HL-60 (cell line): ENCODE measurements around the gene AQP12B.

ENCODE experiments used
- GABPA ChIP-seq: IDR thresholded peaks from 2 replicates; pipeline ENCODE4 v1.6.1; 2012; ENCODE audit warnings: low read depth
- POLR2AphosphoS5 ChIP-seq: IDR thresholded peaks from 2 replicates; pipeline ENCODE4 v1.6.1; 2012; ENCODE audit warnings: low read depth
- TF ChIP-seq, protein P1 (sequence below): IDR thresholded peaks from one replicate; pipeline ENCODE4 v1.5.1; 2011; ENCODE audit warnings: low read length, control low read depth, inconsistent platforms; ENCODE audit not compliant: insufficient read depth
- TF ChIP-seq, protein P2 (sequence below): IDR thresholded peaks from 2 replicates; pipeline ENCODE4 v1.6.1; 2012; ENCODE audit warnings: low read depth; ENCODE audit not compliant: insufficient replicate concordance

DNA sequence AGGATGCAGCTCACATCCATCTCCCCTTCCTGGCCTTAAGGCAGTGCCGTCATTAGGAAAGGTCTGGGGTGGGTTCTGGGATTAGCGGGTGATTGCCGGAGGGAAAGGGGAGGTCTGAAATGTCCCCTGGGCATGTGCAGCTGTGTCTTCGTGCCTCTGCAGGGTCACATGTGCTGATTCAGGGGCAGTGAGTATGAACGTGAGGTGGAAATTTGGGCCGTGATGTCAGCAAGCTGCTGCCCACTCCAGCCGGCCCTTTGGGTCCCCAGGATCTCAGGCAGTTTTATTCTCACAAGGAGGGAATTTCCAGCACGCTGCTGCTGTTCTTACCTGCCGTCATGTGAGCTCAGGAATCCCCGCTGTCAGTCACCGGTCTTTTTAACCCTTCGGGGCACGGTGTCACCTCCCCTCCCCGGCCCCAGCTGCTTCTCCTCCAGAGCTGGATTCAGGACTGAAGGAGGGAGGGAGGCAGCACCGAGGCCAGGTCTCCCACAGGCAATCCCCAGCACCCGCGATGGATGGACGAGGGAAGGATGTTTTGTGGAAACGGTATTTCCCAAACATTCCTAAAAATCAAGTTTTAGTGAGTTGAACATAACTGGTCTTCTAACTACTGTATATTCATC is 33.9 kb downstream of the AQP12B start:
- TF ChIP-seq, protein P1, sequence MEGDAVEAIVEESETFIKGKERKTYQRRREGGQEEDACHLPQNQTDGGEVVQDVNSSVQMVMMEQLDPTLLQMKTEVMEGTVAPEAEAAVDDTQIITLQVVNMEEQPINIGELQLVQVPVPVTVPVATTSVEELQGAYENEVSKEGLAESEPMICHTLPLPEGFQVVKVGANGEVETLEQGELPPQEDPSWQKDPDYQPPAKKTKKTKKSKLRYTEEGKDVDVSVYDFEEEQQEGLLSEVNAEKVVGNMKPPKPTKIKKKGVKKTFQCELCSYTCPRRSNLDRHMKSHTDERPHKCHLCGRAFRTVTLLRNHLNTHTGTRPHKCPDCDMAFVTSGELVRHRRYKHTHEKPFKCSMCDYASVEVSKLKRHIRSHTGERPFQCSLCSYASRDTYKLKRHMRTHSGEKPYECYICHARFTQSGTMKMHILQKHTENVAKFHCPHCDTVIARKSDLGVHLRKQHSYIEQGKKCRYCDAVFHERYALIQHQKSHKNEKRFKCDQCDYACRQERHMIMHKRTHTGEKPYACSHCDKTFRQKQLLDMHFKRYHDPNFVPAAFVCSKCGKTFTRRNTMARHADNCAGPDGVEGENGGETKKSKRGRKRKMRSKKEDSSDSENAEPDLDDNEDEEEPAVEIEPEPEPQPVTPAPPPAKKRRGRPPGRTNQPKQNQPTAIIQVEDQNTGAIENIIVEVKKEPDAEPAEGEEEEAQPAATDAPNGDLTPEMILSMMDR = no peak
- TF ChIP-seq POLR2AphosphoS5 = no peak
- TF ChIP-seq, protein P2, sequence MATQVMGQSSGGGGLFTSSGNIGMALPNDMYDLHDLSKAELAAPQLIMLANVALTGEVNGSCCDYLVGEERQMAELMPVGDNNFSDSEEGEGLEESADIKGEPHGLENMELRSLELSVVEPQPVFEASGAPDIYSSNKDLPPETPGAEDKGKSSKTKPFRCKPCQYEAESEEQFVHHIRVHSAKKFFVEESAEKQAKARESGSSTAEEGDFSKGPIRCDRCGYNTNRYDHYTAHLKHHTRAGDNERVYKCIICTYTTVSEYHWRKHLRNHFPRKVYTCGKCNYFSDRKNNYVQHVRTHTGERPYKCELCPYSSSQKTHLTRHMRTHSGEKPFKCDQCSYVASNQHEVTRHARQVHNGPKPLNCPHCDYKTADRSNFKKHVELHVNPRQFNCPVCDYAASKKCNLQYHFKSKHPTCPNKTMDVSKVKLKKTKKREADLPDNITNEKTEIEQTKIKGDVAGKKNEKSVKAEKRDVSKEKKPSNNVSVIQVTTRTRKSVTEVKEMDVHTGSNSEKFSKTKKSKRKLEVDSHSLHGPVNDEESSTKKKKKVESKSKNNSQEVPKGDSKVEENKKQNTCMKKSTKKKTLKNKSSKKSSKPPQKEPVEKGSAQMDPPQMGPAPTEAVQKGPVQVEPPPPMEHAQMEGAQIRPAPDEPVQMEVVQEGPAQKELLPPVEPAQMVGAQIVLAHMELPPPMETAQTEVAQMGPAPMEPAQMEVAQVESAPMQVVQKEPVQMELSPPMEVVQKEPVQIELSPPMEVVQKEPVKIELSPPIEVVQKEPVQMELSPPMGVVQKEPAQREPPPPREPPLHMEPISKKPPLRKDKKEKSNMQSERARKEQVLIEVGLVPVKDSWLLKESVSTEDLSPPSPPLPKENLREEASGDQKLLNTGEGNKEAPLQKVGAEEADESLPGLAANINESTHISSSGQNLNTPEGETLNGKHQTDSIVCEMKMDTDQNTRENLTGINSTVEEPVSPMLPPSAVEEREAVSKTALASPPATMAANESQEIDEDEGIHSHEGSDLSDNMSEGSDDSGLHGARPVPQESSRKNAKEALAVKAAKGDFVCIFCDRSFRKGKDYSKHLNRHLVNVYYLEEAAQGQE = no peak
- no peak for TF ChIP-seq GABPA
